Adrenal gland (tissue), 5 donors: ENCODE measurements around the gene WWP2.
"Not testable (repeated sequence)": the region's sequence is repeated elsewhere in the genome, so short reads cannot be mapped to it uniquely, and the experiment has no call there.

ENCODE experiments used
- POLR2A ChIP-seq, 2 donors: fragments of 450-650 bp; IDR thresholded peaks; one replicate each; pipeline ENCODE4 v1.6.1; 2017; ENCODE audit warnings: antibody characterized with exemption in 2 of 2, mild to moderate bottlenecking in 2 of 2, moderate library complexity in 1 of 2
- TF ChIP-seq, protein P1 (sequence below), 6 experiments: fragments of 450-650 bp in 4 of 6; fragments of 200-600 bp in 2 of 6; sonication (generic) in 1 of 6; IDR thresholded peaks; 1 replicate in 5 of 6; 2 replicates in 1 of 6; pipeline versions ENCODE4 v1.5.1 to v1.8.0; 2016 to 2021; ENCODE audit warnings: antibody characterized with exemption in 6 of 6, mild to moderate bottlenecking in 2 of 6, moderate library complexity in 1 of 6
- donor health status: DM: no; HTN: no; CAD: no.

DNA sequence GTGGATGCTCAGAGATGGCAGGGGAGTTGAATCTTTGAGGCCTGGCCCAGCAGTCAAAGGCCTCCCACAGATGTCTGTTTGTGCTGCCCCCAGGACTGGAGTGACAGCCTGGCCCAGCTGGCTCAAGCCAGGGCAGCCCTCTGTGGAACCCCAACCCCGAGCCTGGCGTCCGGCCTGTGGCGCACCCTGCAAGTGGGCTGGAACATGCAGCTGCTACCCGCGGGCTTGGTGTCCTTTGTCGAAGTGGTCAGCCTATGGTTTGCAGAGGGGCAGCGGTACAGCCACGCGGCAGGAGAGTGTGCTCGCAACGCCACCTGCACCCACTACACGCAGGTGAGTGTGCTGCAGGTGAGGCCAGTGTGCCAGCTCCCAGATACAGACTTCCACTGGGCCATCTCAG lies 192.1 kb downstream of the WWP2 start:
- TF ChIP-seq, protein P1, sequence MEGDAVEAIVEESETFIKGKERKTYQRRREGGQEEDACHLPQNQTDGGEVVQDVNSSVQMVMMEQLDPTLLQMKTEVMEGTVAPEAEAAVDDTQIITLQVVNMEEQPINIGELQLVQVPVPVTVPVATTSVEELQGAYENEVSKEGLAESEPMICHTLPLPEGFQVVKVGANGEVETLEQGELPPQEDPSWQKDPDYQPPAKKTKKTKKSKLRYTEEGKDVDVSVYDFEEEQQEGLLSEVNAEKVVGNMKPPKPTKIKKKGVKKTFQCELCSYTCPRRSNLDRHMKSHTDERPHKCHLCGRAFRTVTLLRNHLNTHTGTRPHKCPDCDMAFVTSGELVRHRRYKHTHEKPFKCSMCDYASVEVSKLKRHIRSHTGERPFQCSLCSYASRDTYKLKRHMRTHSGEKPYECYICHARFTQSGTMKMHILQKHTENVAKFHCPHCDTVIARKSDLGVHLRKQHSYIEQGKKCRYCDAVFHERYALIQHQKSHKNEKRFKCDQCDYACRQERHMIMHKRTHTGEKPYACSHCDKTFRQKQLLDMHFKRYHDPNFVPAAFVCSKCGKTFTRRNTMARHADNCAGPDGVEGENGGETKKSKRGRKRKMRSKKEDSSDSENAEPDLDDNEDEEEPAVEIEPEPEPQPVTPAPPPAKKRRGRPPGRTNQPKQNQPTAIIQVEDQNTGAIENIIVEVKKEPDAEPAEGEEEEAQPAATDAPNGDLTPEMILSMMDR (IDR thresholded peaks at IDR 0.05): not testable (repeated sequence)
- not testable (repeated sequence) for TF ChIP-seq POLR2A (IDR thresholded peaks at IDR 0.05)
